Posterior vena cava (tissue), 2 donors: Measurements from ENCODE around the gene SBK3. TPM values are rescaled to one million over a fixed set of nuclear protein-coding genes. Genes with fewer than 3 reads are reported as not detected.
"Not testable (repeated sequence)": the region's sequence is repeated elsewhere in the genome, so short reads cannot be mapped to it uniquely, and the experiment has no call there.

ENCODE experiments used
- DNase-seq: peaks from one replicate; pipeline ENCODE4 v3.0.0-alpha.2; 2020; ENCODE audit warnings: low spot score
- intact Hi-C, 2 donors: fragments of 100-400 bp; cut with DNase I; formaldehyde crosslinking; loops; one replicate each; pipeline versions ENCODE4 v1.14.1 to v1.14.2; 2022 to 2023
- total RNA-seq, 2 donors: library from RNA; stranded (reverse); fragmentation: NEBNext Ultra II Directional; extraction: Animal tissue kit (Norgen Biotek cat#: 25700); gene quantifications; one replicate each; pipeline ENCODE4 v1.2.1, GENCODE V29; 2021
- donor health status: DM: yes; HTN: yes; CAD: no.
- donor health status: DM: yes; HTN: yes; CAD: no.

Gene SBK3
- total RNA-seq, 2 donors from 2014 or later: not detected

DNA sequence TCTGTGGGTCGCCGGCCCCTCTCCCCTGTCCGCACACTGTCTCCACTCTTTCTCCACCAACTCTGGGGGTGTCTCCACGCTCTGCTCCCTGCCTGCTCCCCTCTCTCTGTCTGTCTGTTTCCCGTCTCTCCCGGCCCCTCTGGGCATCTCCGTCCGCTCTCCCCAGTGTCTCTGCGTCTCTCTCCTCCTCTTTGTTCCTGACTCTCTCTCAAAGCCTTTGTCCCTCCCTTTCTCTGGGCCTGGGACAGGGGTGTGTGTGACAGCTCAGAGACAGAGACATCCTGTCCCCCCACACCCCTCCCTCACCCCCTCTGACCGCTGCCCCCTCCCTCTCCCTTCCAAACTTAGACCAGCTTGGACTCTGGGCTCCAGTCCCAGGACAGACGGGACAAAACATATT is 668 bp upstream of the SBK3 start:
- no peak for DNase-seq
- intact Hi-C loops: no loop called here

- no peak for DNase-seq
- intact Hi-C loops: no loop called here
These were observed 435 bp downstream of the SBK3 start for GRCh38 chr19:55544776-55545439.

DNA sequence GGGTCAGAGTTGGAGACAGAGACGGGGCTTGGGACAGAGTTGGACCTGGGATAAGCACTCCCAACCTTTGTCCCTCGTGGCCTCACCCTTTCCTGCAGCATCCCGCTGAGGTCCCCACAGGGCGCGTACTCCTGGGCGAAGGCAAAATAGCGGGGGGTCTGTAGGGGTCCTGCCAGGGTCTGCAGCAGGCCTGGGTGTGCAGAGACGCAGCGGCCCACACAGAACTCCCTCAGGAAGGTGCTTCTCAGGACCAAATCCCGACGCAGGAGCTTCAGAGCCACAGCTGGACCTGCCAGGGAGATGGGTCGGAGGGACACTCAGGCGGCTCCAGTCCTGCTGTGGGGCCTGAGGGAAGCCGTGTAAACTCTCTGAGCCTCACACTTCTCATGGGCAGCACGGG is 1.3 kb downstream of the SBK3 start:
- no peak for DNase-seq
- intact Hi-C loops: no loop called here

- no peak for DNase-seq
- intact Hi-C loops: no loop called here
These were observed 1.8 kb downstream of the SBK3 start for GRCh38 chr19:55543567-55543966.

GRCh38 chr19:55542292-55542855 is 3.0 kb downstream of the SBK3 start:
- intact Hi-C loops: no loop called here
- DNase-seq: no peak

GRCh38 chr19:55541091-55541490 is 4.3 kb downstream of the SBK3 start:
- no peak for DNase-seq
- intact Hi-C loops: no loop called here

GRCh38 chr19:55540619-55541018 is 4.7 kb downstream of the SBK3 start:
- intact Hi-C loops: no loop called here
- DNase-seq: no peak

- DNase-seq: no peak
- intact Hi-C loops: loop anchor here in 1 of 2 donors (5.0 kb wide), 1 partner anchor 728 kb away; no protein-coding TSS in a partner anchor
These were observed 6.0 kb downstream of the SBK3 start for GRCh38 chr19:55539090-55539984.

- intact Hi-C loops: loop anchor here in 1 of 2 donors (5.0 kb wide), 1 partner anchor 729 kb away; no protein-coding TSS in a partner anchor
- no peak for DNase-seq
These were observed 7.2 kb downstream of the SBK3 start for GRCh38 chr19:55538132-55538531.

- no peak for DNase-seq
- intact Hi-C loops: loop anchor here in 1 of 2 donors (5.0 kb wide), 1 partner anchor 730 kb away; no protein-coding TSS in a partner anchor
These were observed 7.6 kb downstream of the SBK3 start for GRCh38 chr19:55537741-55538111.

GRCh38 chr19:55536951-55537740 is 8.2 kb downstream of the SBK3 start, which contains the start of gene SBK2:
Gene SBK2 (minus strand): TSS chr19:55537133. CDS start chr19:55536294, 839 bp downstream.
- DNase-seq: no peak
- intact Hi-C loops: loop anchor here in 1 of 2 donors (5.0 kb wide), 1 partner anchor 730 kb away; no protein-coding TSS in a partner anchor

DNA sequence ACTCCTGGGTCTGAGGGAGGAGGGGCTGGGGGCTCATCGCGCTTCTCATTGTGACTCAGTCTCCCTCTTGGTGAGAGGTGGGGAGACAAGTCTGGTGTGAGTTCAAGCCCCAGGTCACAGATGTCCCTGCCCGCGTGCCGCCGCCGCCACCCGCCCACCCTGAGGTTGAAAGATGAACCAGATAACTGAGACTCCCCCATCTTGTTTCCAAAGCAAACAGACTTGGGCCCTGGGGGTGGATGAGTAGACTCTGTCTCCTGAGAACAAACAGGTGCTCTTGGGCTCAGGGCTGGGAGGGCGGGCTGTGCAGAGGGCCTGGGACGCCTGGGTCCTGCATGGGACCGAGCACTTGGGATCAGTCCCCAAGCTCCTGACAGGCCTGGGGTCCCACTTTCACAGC is 9.0 kb downstream of the SBK3 start:
- intact Hi-C loops: loop anchor here in 1 of 2 donors (5.0 kb wide), 1 partner anchor 731 kb away; no protein-coding TSS in a partner anchor
- no peak for DNase-seq

DNA sequence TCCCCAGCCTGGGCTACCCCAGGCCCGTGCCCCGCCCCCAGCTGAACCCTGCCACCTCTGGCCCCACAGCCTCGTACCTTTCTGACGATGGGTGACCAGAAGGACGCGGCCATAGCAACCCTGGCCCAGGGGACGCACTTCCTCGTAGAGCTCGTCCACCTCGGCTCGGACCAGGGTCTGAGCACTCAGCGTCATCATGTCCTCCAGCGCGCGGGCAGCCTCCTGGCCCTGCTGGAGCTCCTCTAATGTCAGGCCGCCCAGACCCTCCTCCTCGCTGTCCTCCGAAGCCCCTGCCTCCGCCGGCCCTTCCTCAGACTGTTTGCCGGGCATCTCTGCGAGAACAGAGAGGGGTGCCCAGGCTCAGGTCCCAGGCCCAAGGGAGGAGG is 9.4 kb downstream of the SBK3 start:
- DNase-seq: no peak
- intact Hi-C loops: loop anchor here in 1 of 2 donors (5.0 kb wide), 1 partner anchor 731 kb away; no protein-coding TSS in a partner anchor

- DNase-seq: no peak
- intact Hi-C loops: loop anchor here in 1 of 2 donors (5.0 kb wide), 1 partner anchor 732 kb away; no protein-coding TSS in a partner anchor
These were observed 10.0 kb downstream of the SBK3 start for GRCh38 chr19:55535173-55535964.

DNA sequence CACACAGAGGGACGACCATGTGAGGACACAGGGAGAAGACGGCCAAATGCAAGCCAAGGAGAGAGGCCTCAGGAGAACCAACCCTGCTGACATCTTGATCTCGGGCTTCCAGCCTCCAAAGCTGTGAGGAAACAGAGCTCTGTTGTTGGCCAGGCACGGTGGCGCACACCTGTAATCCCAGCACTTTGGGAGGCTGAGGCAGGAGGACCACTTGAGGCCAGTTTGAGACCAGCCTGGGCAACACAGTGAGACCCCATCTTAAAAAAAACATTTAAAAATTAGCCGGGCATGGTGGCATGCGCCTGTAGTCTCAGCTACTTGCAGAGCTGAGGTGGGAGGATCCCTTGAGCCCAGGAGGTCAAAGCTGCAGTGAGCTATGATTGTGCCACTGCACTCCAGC is 11.1 kb downstream of the SBK3 start:
- intact Hi-C loops: not testable (repeated sequence)

GRCh38 chr19:55530996-55531395 is 14.3 kb downstream of the SBK3 start:
- no peak for DNase-seq
- intact Hi-C loops: no loop called here

More for the DNA sequence above, 11.1 kb downstream of the SBK3 start:
- DNase-seq: not testable (repeated sequence)

DNA sequence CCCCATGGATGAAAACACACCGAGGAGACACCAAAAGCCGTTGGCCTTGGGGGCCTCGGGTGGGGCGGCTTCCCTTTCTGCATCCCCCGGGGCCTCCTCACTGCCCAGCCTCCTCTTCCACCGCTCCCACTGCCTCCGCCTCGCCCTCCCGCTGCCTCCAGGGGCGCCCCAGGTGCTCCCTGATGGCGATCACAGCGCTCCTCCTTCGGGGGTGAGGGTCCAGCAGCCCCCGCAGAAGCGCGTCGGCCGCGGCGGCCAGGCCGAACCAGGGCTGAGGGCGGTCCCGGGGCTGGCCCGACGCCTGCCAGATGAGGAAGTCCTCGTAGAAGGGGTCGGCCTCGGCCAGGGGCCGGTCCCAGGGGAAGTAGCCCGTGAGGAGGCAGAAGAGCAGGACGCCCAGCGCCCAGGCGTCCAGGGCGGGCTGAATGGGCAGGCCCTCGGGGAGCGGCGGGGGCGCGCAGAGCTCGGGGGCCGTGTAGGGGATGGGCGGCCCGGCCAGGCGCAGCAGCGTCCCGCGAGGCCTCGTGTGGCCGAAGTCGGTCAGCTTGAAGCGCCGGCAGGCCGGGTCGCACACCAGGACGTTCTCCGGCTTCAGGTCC is 15.6 kb downstream of the SBK3 start:
- no peak for DNase-seq
- intact Hi-C loops: loop anchor here in 1 of 2 donors (5.0 kb wide), 1 partner anchor 48 kb away; no protein-coding TSS in a partner anchor
